ENCODE data around the gene S100A7A. TPM values are rescaled to one million over a fixed set of nuclear protein-coding genes. Genes with fewer than 3 reads are reported as not detected.

The S100A7A gene
- total and polyA plus RNA-seq, 5 donors from 2014 or later: not detected

DNA sequence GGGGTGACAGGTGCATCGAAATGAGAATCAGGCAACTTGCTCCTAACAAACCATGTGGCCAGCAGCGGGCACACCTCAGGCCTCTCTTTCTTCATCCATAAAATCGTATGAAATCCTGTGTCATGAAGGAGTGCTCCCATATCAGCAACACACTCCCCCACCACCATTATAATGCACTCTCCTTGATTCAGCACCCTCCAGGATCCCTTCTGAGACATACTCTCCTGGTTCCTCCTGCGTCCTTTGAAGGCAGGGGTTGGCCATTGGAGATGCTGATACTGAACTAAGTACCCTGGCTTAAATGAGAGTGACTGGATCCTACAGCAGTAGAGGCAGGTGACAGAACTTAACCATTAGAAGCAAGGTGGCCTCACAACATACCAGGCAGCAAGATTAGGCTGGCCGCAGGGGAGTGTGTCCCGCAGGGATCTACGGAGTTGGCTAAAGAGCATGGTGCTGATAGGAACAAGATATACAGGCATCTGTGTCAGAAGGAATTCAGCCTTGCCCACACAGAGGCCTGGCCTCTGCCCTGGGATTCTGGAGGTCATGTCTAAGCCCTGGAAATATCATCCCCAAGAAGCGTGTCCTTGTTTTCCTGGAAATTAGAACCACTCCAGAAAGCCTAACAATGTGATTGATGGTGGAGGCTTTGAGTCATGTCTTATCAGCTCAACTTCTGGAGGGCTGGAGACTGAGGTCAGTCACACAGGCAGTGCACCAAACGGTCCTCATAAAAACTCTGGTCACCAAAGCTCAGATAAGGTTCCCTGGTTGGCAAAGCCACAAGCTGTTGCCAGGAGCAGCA, 16.8 kb downstream of the S100A7A start:
- no peaks in the 10 kb centered on the region for H3K36me3 Mint-ChIP-seq
- H3K4me3 Mint-ChIP-seq: no peak overlapping the region
- no peak for ATAC-seq (ENCODE audit: low read depth in 2 of 2)
- H3K4me1 Mint-ChIP-seq: no peaks in the 10 kb centered on the region
- H3K27ac ChIP-seq (ENCODE audit: insufficient read depth, low read length, poor library complexity, severe bottlenecking): no peak overlapping the region
- H3K36me3 ChIP-seq (ENCODE audit: control insufficient read depth, insufficient read depth, low read length): no peaks in the 10 kb centered on the region
- peaks cover 1% of the 10 kb centered on the region for H3K27me3 ChIP-seq (ENCODE audit: control insufficient read depth, insufficient read depth, low read length)
- no peak for DNase-seq
- H3K27ac Mint-ChIP-seq: no peak overlapping the region
- H3K27me3 Mint-ChIP-seq: peaks cover 10% of the 10 kb centered on the region
- H3K9me3 Mint-ChIP-seq: peaks cover 0 to 1% (median 0%) of the 10 kb centered on the region in 7 donors
- H3K4me3 ChIP-seq (ENCODE audit: low read depth, low read length): no peak overlapping the region
- no peaks in the 10 kb centered on the region for H3K9me3 ChIP-seq (ENCODE audit: control insufficient read depth in 2 of 2, low read length in 2 of 2)
- H3K4me1 ChIP-seq (ENCODE audit: control insufficient read depth, insufficient read depth, low read length, poor library complexity, severe bottlenecking): no peaks in the 10 kb centered on the region

DNA sequence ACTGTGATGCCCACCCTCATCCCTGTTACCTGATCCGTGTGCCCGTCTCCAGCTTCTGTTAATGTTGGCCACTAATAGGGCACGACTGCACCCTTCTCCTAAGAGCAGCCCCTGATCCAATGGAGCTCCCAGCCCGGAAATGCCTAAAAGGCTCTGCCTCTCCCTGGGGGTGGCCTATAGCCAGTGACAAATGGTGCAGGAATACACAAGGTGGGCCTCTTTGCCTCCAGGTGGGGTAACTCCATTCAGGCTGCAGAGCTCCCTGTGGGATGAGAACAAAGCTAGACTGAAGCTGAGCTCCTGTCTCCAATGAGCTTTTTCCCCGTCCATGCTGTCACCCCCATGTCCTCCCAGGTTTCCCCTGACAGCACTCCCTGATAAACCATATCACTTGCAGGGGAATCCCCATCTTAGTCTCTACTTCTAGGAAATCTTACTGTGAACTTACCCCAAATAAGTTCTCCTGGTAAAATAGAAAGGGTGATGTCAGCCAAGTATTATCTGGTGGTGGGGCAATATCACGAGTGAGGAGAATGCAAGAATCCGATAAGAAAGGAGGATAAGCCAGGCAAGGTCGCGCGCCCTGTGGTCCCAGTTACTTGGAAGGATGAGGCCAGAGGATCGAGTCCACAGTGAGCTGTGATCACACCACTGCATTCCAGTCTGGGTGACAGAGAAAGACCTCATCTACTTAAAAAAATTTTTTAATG, 18.6 kb downstream of the S100A7A start:
- Mint-ChIP-seq H3K4me3 (no peak overlapping the region), H3K4me1 (no peaks in the 10 kb centered on the region), H3K27ac (no peak overlapping the region), H3K9me3 (peaks cover 0 to 2% (median 0%) of the 10 kb centered on the region in 7 donors), H3K36me3 (no peaks in the 10 kb centered on the region), H3K27me3 (peaks cover 10% of the 10 kb centered on the region)
- H3K36me3 ChIP-seq (ENCODE audit: control insufficient read depth, insufficient read depth, low read length): no peaks in the 10 kb centered on the region
- H3K27me3 ChIP-seq (ENCODE audit: control insufficient read depth, insufficient read depth, low read length): peaks cover 4% of the 10 kb centered on the region
- no peak for DNase-seq
- H3K9me3 ChIP-seq (ENCODE audit: control insufficient read depth in 2 of 2, low read length in 2 of 2): no peaks in the 10 kb centered on the region
- H3K4me3 ChIP-seq (ENCODE audit: low read depth, low read length): no peak overlapping the region
- no peaks in the 10 kb centered on the region for H3K4me1 ChIP-seq (ENCODE audit: control insufficient read depth, insufficient read depth, low read length, poor library complexity, severe bottlenecking)
- no peak overlapping the region for H3K27ac ChIP-seq (ENCODE audit: insufficient read depth, low read length, poor library complexity, severe bottlenecking)
- no peak for ATAC-seq (ENCODE audit: low read depth in 2 of 2)

- Mint-ChIP-seq H3K9me3 (peaks cover 0 to 2% (median 1%) of the 10 kb centered on the region in 7 donors), H3K27me3 (peaks cover 10% of the 10 kb centered on the region), H3K4me1 (no peaks in the 10 kb centered on the region), H3K4me3 (no peak overlapping the region), H3K27ac (no peak overlapping the region), H3K36me3 (no peaks in the 10 kb centered on the region)
- Histone ChIP-seq H3K27me3 (ENCODE audit: control insufficient read depth, insufficient read depth, low read length) (peaks cover 4% of the 10 kb centered on the region), H3K9me3 (ENCODE audit: control insufficient read depth in 2 of 2, low read length in 2 of 2) (no peaks in the 10 kb centered on the region), H3K27ac (ENCODE audit: insufficient read depth, low read length, poor library complexity, severe bottlenecking) (no peak overlapping the region), H3K36me3 (ENCODE audit: control insufficient read depth, insufficient read depth, low read length) (no peaks in the 10 kb centered on the region), H3K4me3 (ENCODE audit: low read depth, low read length) (no peak overlapping the region), H3K4me1 (ENCODE audit: control insufficient read depth, insufficient read depth, low read length, poor library complexity, severe bottlenecking) (no peaks in the 10 kb centered on the region)
- ATAC-seq (ENCODE audit: low read depth in 2 of 2): no peak
- DNase-seq: no peak
These were observed 20.9 kb downstream of the S100A7A start for GRCh38 chr1:153437236-153437635.

DNA sequence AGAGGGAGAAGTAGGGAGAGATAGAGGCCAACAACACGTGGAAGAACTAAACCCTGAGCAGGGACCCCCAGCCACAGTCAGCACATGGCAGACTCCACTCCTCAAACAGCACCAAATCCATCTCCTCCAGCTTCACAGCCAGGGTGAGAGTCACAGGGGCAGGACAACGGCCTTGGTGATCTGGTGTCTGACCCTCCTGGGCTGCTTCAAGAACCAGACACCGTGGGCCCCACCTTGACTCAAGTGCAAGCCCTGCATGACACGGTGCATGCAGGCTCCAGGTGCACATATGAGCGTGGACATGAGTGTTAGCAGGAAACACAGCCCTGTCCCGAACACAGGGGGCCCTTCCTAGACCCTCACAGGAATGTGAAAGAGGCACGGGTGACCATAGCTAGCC, 22.3 kb downstream of the S100A7A start:
- no peak for DNase-seq
- peaks cover 10% of the 10 kb centered on the region for H3K27me3 Mint-ChIP-seq
- H3K4me1 ChIP-seq (ENCODE audit: control insufficient read depth, insufficient read depth, low read length, poor library complexity, severe bottlenecking): no peaks in the 10 kb centered on the region
- H3K27me3 ChIP-seq (ENCODE audit: control insufficient read depth, insufficient read depth, low read length): peaks cover 4% of the 10 kb centered on the region
- H3K4me3 ChIP-seq (ENCODE audit: low read depth, low read length): no peak overlapping the region
- no peaks in the 10 kb centered on the region for H3K9me3 ChIP-seq (ENCODE audit: control insufficient read depth in 2 of 2, low read length in 2 of 2)
- no peak for ATAC-seq (ENCODE audit: low read depth in 2 of 2)
- no peak overlapping the region for H3K27ac ChIP-seq (ENCODE audit: insufficient read depth, low read length, poor library complexity, severe bottlenecking)
- H3K36me3 Mint-ChIP-seq: no peaks in the 10 kb centered on the region
- no peaks in the 10 kb centered on the region for H3K4me1 Mint-ChIP-seq
- H3K27ac Mint-ChIP-seq: no peak overlapping the region
- H3K4me3 Mint-ChIP-seq: no peak overlapping the region
- no peaks in the 10 kb centered on the region for H3K36me3 ChIP-seq (ENCODE audit: control insufficient read depth, insufficient read depth, low read length)
- peaks cover 0 to 2% (median 0%) of the 10 kb centered on the region in 7 donors for H3K9me3 Mint-ChIP-seq

DNA sequence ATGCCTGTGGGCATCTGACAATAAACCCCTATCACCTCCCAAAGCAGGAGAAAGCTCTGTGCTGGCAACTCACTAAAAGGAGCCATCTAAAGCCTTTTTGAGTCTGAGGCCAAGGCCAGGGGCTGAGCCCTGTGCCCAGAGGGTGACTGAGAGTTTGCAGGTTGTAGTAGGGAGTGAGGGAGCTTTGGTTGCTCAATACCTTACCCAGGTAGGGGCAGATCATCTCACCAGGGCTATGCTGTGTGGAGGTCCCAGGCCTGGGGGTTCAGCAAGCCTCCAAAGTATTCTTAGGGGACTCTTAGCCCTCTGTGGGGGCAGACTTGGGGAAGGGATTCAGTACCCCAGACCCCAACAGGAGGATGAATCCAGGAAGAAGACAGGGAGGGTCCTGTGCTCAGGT, 23.0 kb downstream of the S100A7A start:
- no peaks in the 10 kb centered on the region for H3K4me1 Mint-ChIP-seq
- H3K4me3 Mint-ChIP-seq: no peak overlapping the region
- no peaks in the 10 kb centered on the region for H3K36me3 Mint-ChIP-seq
- ATAC-seq (ENCODE audit: low read depth in 2 of 2): no peak
- Histone ChIP-seq H3K27me3 (ENCODE audit: control insufficient read depth, insufficient read depth, low read length) (peaks cover 4% of the 10 kb centered on the region), H3K36me3 (ENCODE audit: control insufficient read depth, insufficient read depth, low read length) (no peaks in the 10 kb centered on the region), H3K4me1 (ENCODE audit: control insufficient read depth, insufficient read depth, low read length, poor library complexity, severe bottlenecking) (no peaks in the 10 kb centered on the region), H3K9me3 (ENCODE audit: control insufficient read depth in 2 of 2, low read length in 2 of 2) (no peaks in the 10 kb centered on the region), H3K4me3 (ENCODE audit: low read depth, low read length) (no peak overlapping the region), H3K27ac (ENCODE audit: insufficient read depth, low read length, poor library complexity, severe bottlenecking) (no peak overlapping the region)
- H3K27me3 Mint-ChIP-seq: peaks cover 14% of the 10 kb centered on the region
- H3K27ac Mint-ChIP-seq: no peak overlapping the region
- DNase-seq: no peak
- peaks cover 0 to 2% (median 0%) of the 10 kb centered on the region in 7 donors for H3K9me3 Mint-ChIP-seq

- Histone ChIP-seq H3K36me3 (ENCODE audit: control insufficient read depth, insufficient read depth, low read length) (no peaks in the 10 kb centered on the region), H3K4me3 (ENCODE audit: low read depth, low read length) (no peak overlapping the region), H3K4me1 (ENCODE audit: control insufficient read depth, insufficient read depth, low read length, poor library complexity, severe bottlenecking) (no peaks in the 10 kb centered on the region), H3K9me3 (ENCODE audit: control insufficient read depth in 2 of 2, low read length in 2 of 2) (no peaks in the 10 kb centered on the region), H3K27ac (ENCODE audit: insufficient read depth, low read length, poor library complexity, severe bottlenecking) (no peak overlapping the region), H3K27me3 (ENCODE audit: control insufficient read depth, insufficient read depth, low read length) (peaks cover 6% of the 10 kb centered on the region)
- no peak for ATAC-seq (ENCODE audit: low read depth in 2 of 2)
- Mint-ChIP-seq H3K27ac (no peak overlapping the region), H3K9me3 (peaks cover 0 to 3% (median 0%) of the 10 kb centered on the region in 7 donors), H3K36me3 (no peaks in the 10 kb centered on the region), H3K4me1 (no peaks in the 10 kb centered on the region), H3K27me3 (peaks cover 14% of the 10 kb centered on the region), H3K4me3 (no peak overlapping the region)
- no peak for DNase-seq
These were observed 25.0 kb downstream of the S100A7A start for GRCh38 chr1:153441238-153441755.

- Mint-ChIP-seq H3K4me3 (no peak overlapping the region), H3K4me1 (no peaks in the 10 kb centered on the region), H3K27ac (no peak overlapping the region), H3K36me3 (no peaks in the 10 kb centered on the region), H3K27me3 (peaks cover 14% of the 10 kb centered on the region), H3K9me3 (peaks cover 0 to 3% (median 0%) of the 10 kb centered on the region in 7 donors)
- Histone ChIP-seq H3K9me3 (ENCODE audit: control insufficient read depth in 2 of 2, low read length in 2 of 2) (no peaks in the 10 kb centered on the region), H3K4me1 (ENCODE audit: control insufficient read depth, insufficient read depth, low read length, poor library complexity, severe bottlenecking) (no peaks in the 10 kb centered on the region), H3K36me3 (ENCODE audit: control insufficient read depth, insufficient read depth, low read length) (no peaks in the 10 kb centered on the region), H3K4me3 (ENCODE audit: low read depth, low read length) (no peak overlapping the region), H3K27ac (ENCODE audit: insufficient read depth, low read length, poor library complexity, severe bottlenecking) (no peak overlapping the region), H3K27me3 (ENCODE audit: control insufficient read depth, insufficient read depth, low read length) (peaks cover 5% of the 10 kb centered on the region)
- ATAC-seq (ENCODE audit: low read depth in 2 of 2) (no peak), DNase-seq (no peak)
These were observed 27.2 kb downstream of the S100A7A start for GRCh38 chr1:153443486-153443885.
